ENCODE measurements around the gene GRB10. TPM values are rescaled to one million over a fixed set of nuclear protein-coding genes. Genes with fewer than 3 reads are reported as not detected.
"Not testable (repeated sequence)": the region's sequence is repeated elsewhere in the genome, so short reads cannot be mapped to it uniquely, and the experiment has no call there.

The GRB10 gene
- total and polyA plus RNA-seq, 2 donors (not counting 3 experiments of a cell fraction or from before 2014, with no cell fraction given) = 43.7 to 240 TPM

- POLR2A ChIA-PET = no interaction called here
- CTCF ChIA-PET = interaction anchor here (1.5 kb wide), 1 partner anchor 367 kb away, joined by 8 read pairs; no protein-coding TSS in a partner anchor
- H3K9ac ChIP-seq (replicated peaks; ENCODE audit: extremely low read depth, insufficient read depth, low read length) = no peak overlapping the region
- no peak overlapping the region for H3K4me2 ChIP-seq (ENCODE audit: insufficient read depth, low read length)
- no peak for DNase-seq (ENCODE audit: low read depth, low spot score)
- no peak for TF ChIP-seq GATA2 (IDR thresholded peaks at IDR 0.05; ENCODE audit: insufficient read depth, insufficient read length, low read depth, low read length)
- TF ChIP-seq MAX (IDR thresholded peaks at IDR 0.05; ENCODE audit: insufficient read depth, insufficient read length) = no peak
- no peak for TF ChIP-seq FOS (IDR thresholded peaks at IDR 0.05; ENCODE audit: borderline replicate concordance, insufficient read depth, low read length)
- TF ChIP-seq JUN (IDR thresholded peaks at IDR 0.05; ENCODE audit: borderline replicate concordance, insufficient read depth, insufficient read length, low read depth) = no peak
- TF ChIP-seq CTCF (IDR thresholded peaks at IDR 0.05; ENCODE audit: extremely low read depth in 1 of 2, insufficient read depth in 1 of 2, low read depth in 1 of 2, low read length in 2 of 2) = no peak
- no peak for TF ChIP-seq POLR2A (IDR thresholded peaks at IDR 0.05; ENCODE audit: low read depth, low read length)
- no peak for TF ChIP-seq POLR2AphosphoS5 (IDR thresholded peaks at IDR 0.05; ENCODE audit: insufficient read depth, low read depth, low read length)
- no peak for TF ChIP-seq MYC (IDR thresholded peaks at IDR 0.05; ENCODE audit: low read depth, low read length)
- no peak for TF ChIP-seq EZH2 (IDR thresholded peaks at IDR 0.05; ENCODE audit: borderline replicate concordance, low read depth, low read length, severe bottlenecking)
- no peaks in the 10 kb centered on the region for H3K9me3 ChIP-seq (replicated peaks; ENCODE audit: control insufficient read depth, insufficient read depth, low read length)
- BruUV-seq (replicated peaks) = no TSS peak
- H3K9me1 ChIP-seq (replicated peaks; ENCODE audit: control insufficient read depth, extremely low read depth, insufficient read depth, low read length) = no peaks in the 10 kb centered on the region
- no peak overlapping the region for H2AFZ ChIP-seq (ENCODE audit: low read depth, low read length)
- intact Hi-C loops (cut with micrococcal nuclease) (no loop called here), dilution Hi-C loops (cut with MboI; ENCODE audit: extremely low pct_ligation_motif_present, low sequenced_read_pairs) (no loop called here)
- H3K4me1 ChIP-seq (ENCODE audit: control insufficient read depth, extremely low read depth, insufficient read depth, low read length) = no peaks in the 10 kb centered on the region
- no peaks in the 10 kb centered on the region for H3K27me3 ChIP-seq (ENCODE audit: control insufficient read depth in 2 of 2, insufficient read depth in 2 of 2, low read length in 2 of 2)
- H3K79me2 ChIP-seq (ENCODE audit: control insufficient read depth, insufficient read depth, low read length) = peaks cover 99% of the 10 kb centered on the region
- peaks cover 12% of the 10 kb centered on the region for H4K20me1 ChIP-seq (replicated peaks; ENCODE audit: control insufficient read depth, extremely low read depth, insufficient read depth, low read length)
- peaks cover 0 to 10% of the 10 kb centered on the region in 2 experiments for H3K36me3 ChIP-seq (ENCODE audit: control insufficient read depth in 2 of 2, extremely low read depth in 1 of 2, insufficient read depth in 2 of 2, low read length in 2 of 2)
- H3K4me3 ChIP-seq (replicated peaks in 1 of 3; ENCODE audit: insufficient read depth in 1 of 3, low read depth in 1 of 3, low read length in 3 of 3) = no peak overlapping the region
- no peak overlapping the region for H3K27ac ChIP-seq (ENCODE audit: insufficient read depth, low read depth, low read length)
- FAIRE-seq = no peak
Measured at GRCh38 chr7:50774319-50774718, 8.4 kb downstream of the GRB10 start.

- intact Hi-C loops (cut with micrococcal nuclease); H3K36me3 ChIP-seq (ENCODE audit: control insufficient read depth in 2 of 2, extremely low read depth in 1 of 2, insufficient read depth in 2 of 2, low read length in 2 of 2); BruUV-seq (replicated peaks); H3K9me3 ChIP-seq (replicated peaks; ENCODE audit: control insufficient read depth, insufficient read depth, low read length); H3K4me1 ChIP-seq (ENCODE audit: control insufficient read depth, extremely low read depth, insufficient read depth, low read length); H3K9me1 ChIP-seq (replicated peaks; ENCODE audit: control insufficient read depth, extremely low read depth, insufficient read depth, low read length); POLR2A ChIA-PET; H3K27ac ChIP-seq (ENCODE audit: insufficient read depth, low read depth, low read length); H3K4me2 ChIP-seq (ENCODE audit: insufficient read depth, low read length); dilution Hi-C loops (cut with MboI; ENCODE audit: extremely low pct_ligation_motif_present, low sequenced_read_pairs); H3K9ac ChIP-seq (replicated peaks; ENCODE audit: extremely low read depth, insufficient read depth, low read length); DNase-seq (ENCODE audit: low read depth, low spot score); H2AFZ ChIP-seq (ENCODE audit: low read depth, low read length); H3K4me3 ChIP-seq (replicated peaks in 1 of 3; ENCODE audit: insufficient read depth in 1 of 3, low read depth in 1 of 3, low read length in 3 of 3); FAIRE-seq; H3K27me3 ChIP-seq (ENCODE audit: control insufficient read depth in 2 of 2, insufficient read depth in 2 of 2, low read length in 2 of 2): not testable (repeated sequence)
- Histone ChIP-seq H3K79me2 (ENCODE audit: control insufficient read depth, insufficient read depth, low read length) (peaks cover 99% of the 10 kb centered on the region), H4K20me1 (replicated peaks; ENCODE audit: control insufficient read depth, extremely low read depth, insufficient read depth, low read length) (peaks cover 14% of the 10 kb centered on the region)
- CTCF ChIA-PET = interaction anchor here (1.5 kb wide), 1 partner anchor 368 kb away, joined by 7 read pairs; no protein-coding TSS in a partner anchor
Measured at GRCh38 chr7:50773071-50773470, 9.6 kb downstream of the GRB10 start.

Measured in endothelial cell of umbilical vein (primary cell).